K562 (cell line): ENCODE measurements around the gene PPIA. TPM values are rescaled to one million over a fixed set of nuclear protein-coding genes. Genes with fewer than 3 reads are reported as not detected.

Experiments used
- ARNT ChIP-seq, 2 experiments: fragments of 450-650 bp; IDR thresholded peaks; 2 replicates each; pipeline ENCODE4 v1.6.1; 2016; ENCODE audit warnings: mild to moderate bottlenecking in 1 of 2
- BRD9 ChIP-seq: fragments of 450-650 bp; IDR thresholded peaks from 2 replicates; pipeline ENCODE4 v1.6.1; 2018; ENCODE audit warnings: low read depth; ENCODE audit not compliant: partially characterized antibody
- CREM ChIP-seq: IDR thresholded peaks from 2 replicates; pipeline ENCODE4 v1.6.1; 2014; ENCODE audit warnings: antibody characterized with exemption, low read depth
- E2F6 ChIP-seq, 2 experiments: IDR thresholded peaks; 2 replicates each; pipeline ENCODE4 v1.6.1; 2011; ENCODE audit warnings: borderline replicate concordance in 1 of 2, control low read depth in 1 of 2, low read depth in 1 of 2, low read length in 1 of 2, mild to moderate bottlenecking in 1 of 2, mixed read lengths in 1 of 2, moderate library complexity in 1 of 2; ENCODE audit not compliant: insufficient read depth in 1 of 2, insufficient read length in 1 of 2, poor library complexity in 1 of 2, severe bottlenecking in 1 of 2; ENCODE audit errors: extremely low read depth in 1 of 2
- ELF4 ChIP-seq: fragments of 450-650 bp; formaldehyde crosslinking; IDR thresholded peaks from 2 replicates; pipeline ENCODE4 v1.4.0; 2022; ENCODE audit warnings: missing genetic modification characterization
- IRF9 ChIP-seq: fragments of 450-650 bp; IDR thresholded peaks from 2 replicates; pipeline ENCODE4 v1.6.1; 2016; ENCODE audit warnings: missing biosample characterization, missing genetic modification characterization
- NCOA2 ChIP-seq, 2 experiments: fragments of 450-650 bp; IDR thresholded peaks; 2 replicates each; pipeline ENCODE4 v1.6.1; 2018; ENCODE audit warnings: mild to moderate bottlenecking in 2 of 2, moderate library complexity in 1 of 2; ENCODE audit not compliant: partially characterized antibody in 2 of 2
- PHTF2 ChIP-seq: fragments of 250-450 bp; sonication (Bioruptor Pico); IDR thresholded peaks from 2 replicates; pipeline ENCODE4 v1.5.0; 2021; ENCODE audit warnings: mild to moderate bottlenecking
- POLR2A ChIP-seq: fragments of 450-650 bp; conservative IDR thresholded peaks from 2 replicates; pipeline ENCODE4 v1.6.1; 2016
- PTTG1 ChIP-seq: fragments of 450-650 bp; IDR thresholded peaks from 2 replicates; pipeline ENCODE4 v1.6.1; 2016; ENCODE audit warnings: low read depth, mild to moderate bottlenecking, missing genetic modification characterization, missing compliant biosample characterization
- RAD51 ChIP-seq: fragments of 450-650 bp; IDR thresholded peaks from 2 replicates; pipeline ENCODE4 v1.7.1; 2016; ENCODE audit warnings: low read depth, mild to moderate bottlenecking, borderline replicate concordance
- RCOR1 ChIP-seq, 2 experiments: IDR thresholded peaks; 2 replicates each; pipeline ENCODE4 v1.6.1; 2012; ENCODE audit warnings: low read depth in 2 of 2, low read length in 2 of 2, borderline replicate concordance in 1 of 2, improper control_type of control experiment in 1 of 2
- TCF7L2 ChIP-seq: fragments of 150-350 bp; IDR thresholded peaks from 2 replicates; pipeline ENCODE4 v1.6.1; 2016; ENCODE audit warnings: low read depth, mild to moderate bottlenecking, low read length, moderate library complexity
- TEAD1 ChIP-seq, 2 experiments: fragments of 450-650 bp in 1 of 2; sonication (generic) in 1 of 2; formaldehyde crosslinking; IDR thresholded peaks; 2 replicates each; pipeline versions ENCODE4 v1.4.0 to v1.8.0; 2020 to 2022; ENCODE audit warnings: mild to moderate bottlenecking in 2 of 2, missing genetic modification reagents in 1 of 2
- ZBTB12 ChIP-seq: fragments of 250-450 bp; sonication (Bioruptor Pico); IDR thresholded peaks from 2 replicates; pipeline ENCODE4 v1.4.0; 2020
- ZBTB17 ChIP-seq: fragments of 450-650 bp; formaldehyde crosslinking; IDR thresholded peaks from 2 replicates; pipeline ENCODE4 v1.4.0; 2020; ENCODE audit warnings: mild to moderate bottlenecking
- ZBTB8A ChIP-seq: fragments of 450-650 bp; IDR thresholded peaks from 2 replicates; pipeline ENCODE4 v1.6.1; 2018; ENCODE audit warnings: mild to moderate bottlenecking, moderate library complexity; ENCODE audit not compliant: partially characterized antibody
- ZNF140 ChIP-seq: fragments of 250-450 bp; sonication (Bioruptor Pico); IDR thresholded peaks from 2 replicates; pipeline ENCODE4 v1.8.0; 2021; ENCODE audit warnings: moderate library complexity, mild to moderate bottlenecking, inconsistent platforms
- ZNF280A ChIP-seq: fragments of 450-650 bp; IDR thresholded peaks from 2 replicates; pipeline ENCODE4 v1.6.1; 2018; ENCODE audit warnings: mild to moderate bottlenecking, low read depth; ENCODE audit not compliant: partially characterized antibody
- ZNF311 ChIP-seq: fragments of 250-450 bp; sonication (Bioruptor Pico); IDR thresholded peaks from 2 replicates; pipeline ENCODE4 v1.4.0; 2020; ENCODE audit warnings: mild to moderate bottlenecking, moderate library complexity
- ZNF639 ChIP-seq, 2 experiments: fragments of 200-800 bp in 1 of 2; sonication (Bioruptor generic) in 1 of 2; sonication (generic) in 1 of 2; formaldehyde crosslinking in 1 of 2; IDR thresholded peaks in 1 of 2; conservative IDR thresholded peaks in 1 of 2; 2 replicates each; pipeline versions ENCODE4 v1.5.0 to v1.6.1; 2016 to 2020; ENCODE audit warnings: missing compliant biosample characterization in 1 of 2, missing genetic modification characterization in 1 of 2, missing genetic modification reagents in 1 of 2
- ZNF644 ChIP-seq: fragments of 200-800 bp; sonication (Bioruptor generic); IDR thresholded peaks from 2 replicates; pipeline ENCODE4 v1.6.1; 2016; ENCODE audit warnings: low read depth, missing genetic modification characterization, missing compliant biosample characterization
- polyA plus RNA-seq, 8 experiments: library from polyadenylated mRNA; depleted of rRNA in 4 of 8; stranded (reverse) in 5 of 8; unstranded in 3 of 8; fragments of >200 nt; fragmentation: Nextera tagmentation in 2 of 8; fragmentation: Illumina TruSeq in 1 of 8; extraction: Ambion mirVana in 2 of 8; extraction: Trizol in 1 of 8; gene quantifications; 2 replicates each; pipeline versions ENCODE4 v1.2.1 to v1.2.3, GENCODE V29; 2011 to 2014; ENCODE audit warnings: inconsistent platforms in 1 of 8, missing spikeins in 1 of 8
- total RNA-seq, 7 experiments: library from RNA; depleted of rRNA in 6 of 7; stranded (reverse); fragments of >200 nt in 6 of 7; fragmentation: Illumina TruSeq in 2 of 7; extraction: Trizol in 2 of 7; gene quantifications; 2 replicates each; pipeline versions ENCODE4 v1.2.1 to v1.2.3, GENCODE V29; 2011 to 2021; ENCODE audit warnings: low replicate concordance in 1 of 7

The PPIA gene
- total and polyA plus RNA-seq, 9 of the 15 experiments (the other 6 are each of a cell fraction or from before 2014, with no cell fraction given) = 2,583 to 7,504 (median 3,973) TPM

- TF ChIP-seq ZNF280A (no peak), PHTF2 (no peak), ZNF639 (CRISPR knock-in tag; conservative IDR thresholded peaks at IDR 0.05 in 1 of 2, IDR thresholded peaks at IDR 0.05 in 1 of 2) (peak in 1 of 2 experiments; percentile 26; a peak in 2 of 4 replicates), TCF7L2 (no peak), PTTG1 (no peak), CREM (peak; percentile 45; the same call in 1 of the 2 replicates), POLR2A (no peak), ZBTB12 (CRISPR knock-in tag) (no peak), TEAD1 (CRISPR knock-in tag; IDR thresholded peaks at IDR 0.05) (peak; percentile 37 to 81; a peak in 2 of 4 replicates), ARNT (IDR thresholded peaks at IDR 0.05) (no peak), NCOA2 (IDR thresholded peaks at IDR 0.05; ENCODE audit: partially characterized antibody in 2 of 2) (no peak), ZBTB8A (no peak), BRD9 (no peak), E2F6 (IDR thresholded peaks at IDR 0.05; ENCODE audit: borderline replicate concordance in 1 of 2, extremely low read depth in 1 of 2, insufficient read depth in 1 of 2, insufficient read length in 1 of 2, low read depth in 1 of 2, low read length in 1 of 2, poor library complexity in 1 of 2, severe bottlenecking in 1 of 2) (peak; percentile 98 to 99), ZNF140 (no peak), RAD51 (0 out of 2 replicates have a peak, but pooled peaks have one; percentile 5), RCOR1 (IDR thresholded peaks at IDR 0.05; ENCODE audit: borderline replicate concordance in 1 of 2, low read depth in 2 of 2, low read length in 2 of 2) (peak; percentile 62 to 90; a peak in 3 of 4 replicates), IRF9 (no peak), ZNF311 (CRISPR knock-in tag) (no peak), ZBTB17 (CRISPR knock-in tag) (peak; percentile 63; the same call in 1 of the 2 replicates), ELF4 (CRISPR knock-in tag) (no peak), ZNF644 (tag) (0 out of 2 replicates have a peak, but pooled peaks have one; percentile 63)
These were observed 412 bp upstream of the PPIA start (continued) for GRCh38 chr7:44796034-44796503.
